ENCODE measurements around the gene CYB5D1.

The CYB5D1 gene

GRCh38 chr17:7834542-7834956 is 23.3 kb upstream of the CYB5D1 start:
- DNase-seq = no peak

- DNase-seq = peak; percentile 69 to 96
These were observed 22.6 kb upstream of the CYB5D1 start for GRCh38 chr17:7834957-7835813.

- DNase-seq = peak; percentile 42 to 70
These were observed 21.8 kb upstream of the CYB5D1 start for GRCh38 chr17:7835814-7836595.

GRCh38 chr17:7836596-7837407 is 21.0 kb upstream of the CYB5D1 start:
- DNase-seq = no peak

GRCh38 chr17:7837408-7838088 is 20.3 kb upstream of the CYB5D1 start:
- DNase-seq = no peak

GRCh38 chr17:7838090-7839075 is 19.4 kb upstream of the CYB5D1 start:
- DNase-seq = no peak

- no peak for DNase-seq
These were observed 18.5 kb upstream of the CYB5D1 start for GRCh38 chr17:7839190-7839875.

- DNase-seq = no peak
These were observed 17.9 kb upstream of the CYB5D1 start for GRCh38 chr17:7839876-7840261.

- DNase-seq = no peak
These were observed 17.4 kb upstream of the CYB5D1 start for GRCh38 chr17:7840441-7840840.

- DNase-seq = no peak
These were observed 16.9 kb upstream of the CYB5D1 start for GRCh38 chr17:7840875-7841274.

- no peak for DNase-seq
These were observed 16.3 kb upstream of the CYB5D1 start for GRCh38 chr17:7841396-7841914.

- peak in 1 of 2 experiments; percentile 44 for DNase-seq
These were observed 15.9 kb upstream of the CYB5D1 start for GRCh38 chr17:7841915-7842379.

GRCh38 chr17:7842380-7843256 is 15.2 kb upstream of the CYB5D1 start:
- DNase-seq = no peak

- no peak for DNase-seq
These were observed 14.6 kb upstream of the CYB5D1 start for GRCh38 chr17:7843257-7843535.

GRCh38 chr17:7843536-7844291 is 14.1 kb upstream of the CYB5D1 start:
- DNase-seq = no peak

- peak in 1 of 2 experiments; percentile 81 for DNase-seq
These were observed 13.3 kb upstream of the CYB5D1 start for GRCh38 chr17:7844292-7845154.

- DNase-seq = no peak
These were observed 12.3 kb upstream of the CYB5D1 start for GRCh38 chr17:7845359-7846062.
